ENCODE data around the gene CD160. TPM values are rescaled to one million over a fixed set of nuclear protein-coding genes. Genes with fewer than 3 reads are reported as not detected.

Gene CD160
- total RNA-seq, 1 donor from 2014 or later, result not detected

DNA sequence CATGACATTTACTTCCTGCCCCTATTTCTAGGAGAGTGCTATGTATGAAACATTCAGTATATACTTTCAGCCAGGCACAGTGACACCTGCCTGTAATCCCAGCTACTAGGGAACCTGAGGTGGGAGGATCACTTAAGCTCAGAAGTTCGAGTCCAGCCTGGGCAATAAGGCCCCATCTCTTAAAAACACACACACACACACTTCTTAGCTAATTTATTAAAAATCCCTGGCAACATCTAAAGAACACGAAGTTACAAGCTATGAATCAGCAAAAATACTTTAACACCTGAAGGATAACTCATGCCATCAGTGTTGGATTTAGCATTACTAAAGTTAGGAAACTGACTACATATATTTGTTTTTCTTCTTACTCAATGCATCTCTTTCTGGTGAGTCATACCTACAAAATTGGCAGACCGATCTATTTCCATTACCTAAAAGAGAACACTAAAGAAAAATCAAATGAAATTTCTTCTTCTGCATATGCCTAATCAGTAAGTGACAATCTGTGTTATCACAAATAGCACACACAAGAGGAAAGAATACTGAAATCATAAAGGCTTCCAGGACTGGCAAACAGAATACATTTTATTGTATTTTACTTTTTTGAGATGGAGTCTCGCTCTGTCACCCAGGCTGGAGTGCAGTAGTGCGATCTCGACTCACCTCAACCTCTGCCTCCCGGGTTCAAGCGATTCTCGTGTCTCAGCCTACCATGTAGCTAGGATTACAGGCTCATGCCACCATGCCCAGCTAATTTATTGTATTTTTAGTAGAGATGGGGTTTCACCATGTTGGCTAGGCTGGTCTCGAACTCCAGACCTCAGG is 63.2 kb downstream of the CD160 start:
- no peak for DNase-seq
- H3K4me3 Mint-ChIP-seq (ENCODE audit: unreplicated experiment), result no peak overlapping the region
- no peaks in the 10 kb centered on the region for H3K27me3 Mint-ChIP-seq (ENCODE audit: unreplicated experiment)
- H3K27ac Mint-ChIP-seq (ENCODE audit: unreplicated experiment), result no peak overlapping the region
- H3K9me3 Mint-ChIP-seq (ENCODE audit: unreplicated experiment), result no peaks in the 10 kb centered on the region
- TF ChIP-seq CTCF (IDR thresholded peaks at IDR 0.05; ENCODE audit: partially characterized antibody, unreplicated experiment), result no peak
- H3K36me3 Mint-ChIP-seq (ENCODE audit: unreplicated experiment), result no peaks in the 10 kb centered on the region
- peaks cover 3% of the 10 kb centered on the region for H3K4me1 Mint-ChIP-seq (ENCODE audit: low read depth, unreplicated experiment)

GRCh38 chr1:145784409-145784808 is 65.1 kb downstream of the CD160 start:
- H3K4me3 Mint-ChIP-seq (ENCODE audit: unreplicated experiment), result no peak overlapping the region

GRCh38 chr1:145785547-145785946 is 66.2 kb downstream of the CD160 start:
- Mint-ChIP-seq H3K4me3 (ENCODE audit: unreplicated experiment) (no peak overlapping the region), H3K27me3 (ENCODE audit: unreplicated experiment) (no peaks in the 10 kb centered on the region), H3K27ac (ENCODE audit: unreplicated experiment) (no peak overlapping the region), H3K4me1 (ENCODE audit: low read depth, unreplicated experiment) (peaks cover 3% of the 10 kb centered on the region), H3K9me3 (ENCODE audit: unreplicated experiment) (no peaks in the 10 kb centered on the region), H3K36me3 (ENCODE audit: unreplicated experiment) (no peaks in the 10 kb centered on the region)
- no peak for DNase-seq
- TF ChIP-seq CTCF (IDR thresholded peaks at IDR 0.05; ENCODE audit: partially characterized antibody, unreplicated experiment), result no peak

More at GRCh38 chr1:145784409-145784808, 65.1 kb downstream of the CD160 start:
- no peaks in the 10 kb centered on the region for H3K27me3 Mint-ChIP-seq (ENCODE audit: unreplicated experiment)
- no peak for TF ChIP-seq CTCF (IDR thresholded peaks at IDR 0.05; ENCODE audit: partially characterized antibody, unreplicated experiment)
- peaks cover 3% of the 10 kb centered on the region for H3K4me1 Mint-ChIP-seq (ENCODE audit: low read depth, unreplicated experiment)
- H3K36me3 Mint-ChIP-seq (ENCODE audit: unreplicated experiment), result no peaks in the 10 kb centered on the region
- no peak overlapping the region for H3K27ac Mint-ChIP-seq (ENCODE audit: unreplicated experiment)
- no peaks in the 10 kb centered on the region for H3K9me3 Mint-ChIP-seq (ENCODE audit: unreplicated experiment)
- no peak for DNase-seq

GRCh38 chr1:145786271-145786670 is 67.0 kb downstream of the CD160 start:
- H3K4me3 Mint-ChIP-seq (ENCODE audit: unreplicated experiment), result no peak overlapping the region
- no peaks in the 10 kb centered on the region for H3K9me3 Mint-ChIP-seq (ENCODE audit: unreplicated experiment)
- DNase-seq, result no peak
- no peak for TF ChIP-seq CTCF (IDR thresholded peaks at IDR 0.05; ENCODE audit: partially characterized antibody, unreplicated experiment)
- no peaks in the 10 kb centered on the region for H3K36me3 Mint-ChIP-seq (ENCODE audit: unreplicated experiment)
- peaks cover 3% of the 10 kb centered on the region for H3K4me1 Mint-ChIP-seq (ENCODE audit: low read depth, unreplicated experiment)
- no peak overlapping the region for H3K27ac Mint-ChIP-seq (ENCODE audit: unreplicated experiment)
- H3K27me3 Mint-ChIP-seq (ENCODE audit: unreplicated experiment), result no peaks in the 10 kb centered on the region

GRCh38 chr1:145788580-145788979 is 69.3 kb downstream of the CD160 start:
- no peak for TF ChIP-seq CTCF (IDR thresholded peaks at IDR 0.05; ENCODE audit: partially characterized antibody, unreplicated experiment)
- no peaks in the 10 kb centered on the region for H3K27me3 Mint-ChIP-seq (ENCODE audit: unreplicated experiment)
- no peak overlapping the region for H3K4me3 Mint-ChIP-seq (ENCODE audit: unreplicated experiment)
- H3K4me1 Mint-ChIP-seq (ENCODE audit: low read depth, unreplicated experiment), result peaks cover 3% of the 10 kb centered on the region
- H3K9me3 Mint-ChIP-seq (ENCODE audit: unreplicated experiment), result no peaks in the 10 kb centered on the region
- H3K27ac Mint-ChIP-seq (ENCODE audit: unreplicated experiment), result no peak overlapping the region
- no peaks in the 10 kb centered on the region for H3K36me3 Mint-ChIP-seq (ENCODE audit: unreplicated experiment)
- DNase-seq, result no peak

Measured in glutamatergic neuron (in vitro differentiated cells).